HG03439 (cell line): ENCODE results near the gene CCNK.

Experiments
- ATAC-seq: cut with Tn5 transposase; IDR thresholded peaks from one replicate; pipeline ENCODE4 v1.9.1; 2021; ENCODE audit warnings: mild to moderate bottlenecking, moderate library complexity; ENCODE audit not compliant: unreplicated experiment

The CCNK gene

DNA sequence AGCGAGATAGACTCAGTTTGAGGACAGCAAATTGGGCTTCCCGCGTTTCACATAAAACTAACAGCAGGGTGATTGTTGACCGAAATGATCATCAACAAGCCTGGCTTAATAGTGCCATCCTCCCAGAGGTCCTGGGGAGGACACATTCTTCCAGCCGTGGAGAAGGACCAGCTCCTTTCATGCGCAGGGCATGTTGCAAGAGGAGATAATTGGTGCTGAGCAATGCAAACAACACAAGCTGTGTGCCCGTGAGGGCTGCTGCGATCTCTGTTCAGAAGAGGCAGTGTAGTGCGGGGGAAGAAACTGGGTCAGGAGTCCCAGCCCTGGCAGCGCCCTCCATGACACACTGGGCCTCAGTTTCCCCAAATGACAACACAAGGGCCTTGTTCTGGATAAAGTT lies 68.5 kb downstream of the CCNK start:
- ATAC-seq: no peak

DNA sequence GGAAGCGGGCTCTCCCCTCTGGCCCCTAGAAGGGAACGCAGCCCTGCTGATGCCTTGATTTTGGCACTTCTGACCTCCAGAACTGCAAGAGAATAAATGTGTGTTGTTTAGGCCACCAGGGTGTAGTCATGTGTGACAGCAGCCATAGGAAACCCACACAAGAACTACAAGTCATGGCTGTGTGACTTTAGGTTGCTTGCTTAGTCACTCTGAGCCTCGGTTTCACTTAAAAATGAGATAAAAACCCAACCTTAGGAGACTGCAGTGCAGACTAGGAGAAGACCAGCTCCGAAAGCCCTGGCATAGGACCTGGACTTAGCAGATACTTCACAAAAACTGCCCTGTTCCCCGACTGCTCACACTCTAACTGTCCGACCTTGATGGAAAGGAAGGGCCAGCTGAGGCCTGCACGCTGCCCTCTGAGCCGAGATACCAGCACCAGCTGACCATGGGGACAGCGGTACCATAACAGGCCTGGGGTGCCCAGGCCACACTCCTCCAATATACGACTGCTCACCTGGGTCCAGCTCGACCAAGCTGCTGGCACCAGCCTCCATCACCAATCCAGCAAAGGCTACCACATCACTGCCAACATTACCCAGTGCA lies 69.3 kb downstream of the CCNK start:
- no peak for ATAC-seq

- ATAC-seq: no peak
Measured at GRCh38 chr14:99551034-99551922, 70.1 kb downstream of the CCNK start.

DNA sequence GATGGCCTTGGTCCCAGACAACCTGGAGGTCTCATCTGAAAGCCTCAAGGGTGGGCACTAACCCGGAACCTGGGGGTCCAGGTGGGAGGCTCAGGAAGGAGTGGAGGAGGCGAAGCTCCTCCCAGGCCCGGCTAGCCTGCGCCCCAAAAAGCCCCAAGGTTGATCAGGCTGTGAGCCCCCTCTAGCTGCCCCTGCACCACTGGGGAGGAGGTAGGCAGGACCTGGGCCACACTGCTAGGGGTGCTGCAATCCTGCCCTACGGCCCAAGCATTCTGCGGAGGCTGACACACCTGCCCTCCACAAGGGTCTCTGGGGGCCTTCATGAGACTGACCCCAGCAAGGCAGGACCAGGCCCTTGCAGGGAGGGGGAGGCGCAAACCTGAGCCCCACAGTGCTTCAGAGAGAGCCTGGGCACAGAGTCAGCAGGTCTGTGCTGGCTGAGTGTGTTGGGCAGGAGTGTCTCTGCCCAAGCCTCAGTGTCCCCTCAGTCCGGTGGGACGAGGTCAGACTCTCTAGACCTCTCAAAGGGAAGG lies 70.9 kb downstream of the CCNK start:
- ATAC-seq: no peak

- no peak for ATAC-seq
Measured at GRCh38 chr14:99552572-99553216, 71.5 kb downstream of the CCNK start.

- ATAC-seq: no peak
Measured at GRCh38 chr14:99554184-99554583, 73.0 kb downstream of the CCNK start.

DNA sequence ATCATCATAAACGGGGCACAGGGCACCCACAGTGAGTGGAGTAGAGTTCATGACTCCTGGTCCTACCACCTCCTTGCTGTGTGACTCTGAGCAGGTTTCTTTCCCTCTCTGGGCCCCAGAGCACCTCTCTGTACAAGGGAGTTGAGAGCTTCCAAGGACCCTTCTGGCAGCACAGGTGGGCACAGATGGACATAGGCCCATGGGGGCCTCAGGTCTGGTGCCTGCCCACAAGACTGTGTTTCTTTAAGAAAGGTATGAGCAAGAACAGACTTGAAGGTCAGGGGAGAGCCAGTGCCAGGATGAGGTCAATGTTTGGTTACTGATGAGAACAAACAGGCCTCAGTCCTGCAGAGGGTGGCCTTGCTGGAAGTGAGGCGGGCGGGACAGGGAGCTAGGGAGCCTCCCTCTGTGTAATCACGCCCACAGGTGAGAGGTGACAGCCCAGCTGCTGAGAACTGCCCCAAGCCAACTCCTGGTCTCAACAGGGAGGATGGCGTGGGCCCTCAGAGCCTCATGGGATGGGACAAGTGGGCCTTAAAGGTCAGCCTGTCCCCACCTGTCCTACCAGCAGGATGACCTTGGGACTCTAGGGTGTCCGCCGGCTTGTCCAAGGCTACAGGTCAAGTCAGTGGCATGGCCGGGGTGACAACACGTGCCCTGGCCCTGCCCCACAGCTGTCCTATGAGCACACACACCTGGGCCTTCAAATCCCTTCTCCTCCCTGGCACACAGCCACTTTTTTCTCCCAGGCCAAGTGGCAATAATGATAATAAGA lies 73.7 kb downstream of the CCNK start:
- no peak for ATAC-seq

DNA sequence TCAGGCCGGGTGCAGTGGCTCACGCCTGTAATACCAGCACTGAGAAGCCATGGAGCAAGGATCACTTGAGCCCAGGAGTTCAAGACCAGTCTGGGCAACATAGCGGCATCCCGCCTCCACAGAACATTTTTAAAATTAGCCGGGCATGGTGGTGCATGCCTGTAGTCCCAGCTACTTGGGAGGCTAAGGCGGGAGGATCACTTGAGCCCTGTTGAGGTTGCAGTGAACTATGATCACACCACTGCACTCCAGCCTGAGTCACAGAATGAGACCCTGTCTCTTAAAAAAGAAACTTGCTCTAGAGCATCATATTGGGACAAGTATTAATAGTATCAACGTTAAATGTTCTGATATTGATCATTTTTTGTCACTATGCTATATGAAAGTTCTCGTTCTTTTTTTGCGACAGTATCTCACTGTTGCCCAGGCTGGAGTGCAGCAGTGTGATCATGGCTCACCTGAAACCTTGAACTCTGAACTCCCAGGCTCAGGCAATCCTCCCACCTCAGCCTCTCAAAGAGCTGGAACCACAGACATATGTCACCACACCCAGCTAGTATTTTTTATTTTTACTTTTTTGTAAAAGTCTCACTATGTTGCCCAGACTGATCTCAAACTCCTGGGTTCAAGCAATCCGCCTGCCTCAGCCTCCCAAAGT lies 75.1 kb downstream of the CCNK start:
- no peak for ATAC-seq

GRCh38 chr14:99559286-99559990 lies 78.2 kb downstream of the CCNK start:
- no peak for ATAC-seq

DNA sequence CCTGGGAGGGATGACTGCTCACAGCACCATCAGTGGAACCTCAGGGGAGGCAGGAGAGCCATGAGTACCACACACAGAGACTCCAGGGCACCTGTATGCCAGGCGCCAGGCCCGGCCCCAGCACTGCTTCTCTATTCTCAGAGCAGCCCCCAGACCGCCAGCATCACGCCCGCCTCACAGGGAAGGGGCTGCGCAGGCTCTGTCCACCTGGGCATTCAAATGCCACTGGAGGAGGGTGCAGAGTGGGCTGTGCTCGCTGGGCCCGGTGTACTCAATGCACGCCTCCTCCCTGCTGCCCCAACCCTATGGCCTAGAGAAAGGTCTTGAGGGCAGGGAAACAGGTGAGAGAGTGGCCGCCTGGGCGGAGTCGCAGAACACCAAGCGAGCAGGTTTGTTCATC lies 79.2 kb downstream of the CCNK start:
- no peak for ATAC-seq

- ATAC-seq: no peak
Measured at GRCh38 chr14:99560922-99561683, 79.9 kb downstream of the CCNK start.

DNA sequence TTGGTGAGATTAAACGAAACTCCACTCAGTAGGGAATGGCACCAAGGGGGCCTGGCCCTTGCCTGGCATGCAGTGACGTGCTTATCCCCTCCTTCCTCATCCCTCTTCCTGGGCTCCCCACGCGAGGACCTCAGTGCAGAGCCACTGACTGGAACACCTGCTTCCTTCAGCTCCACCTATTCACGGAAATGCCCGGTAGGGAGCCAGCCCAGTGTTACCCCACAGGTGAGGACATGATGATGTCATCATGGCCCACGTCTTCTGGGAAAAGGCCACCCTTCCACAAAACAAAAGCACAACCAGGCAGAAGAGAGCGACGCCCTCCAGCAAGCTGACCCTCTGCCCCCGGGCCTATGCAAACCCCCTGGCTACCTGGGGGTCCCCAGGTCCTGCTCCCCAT lies 80.7 kb downstream of the CCNK start:
- no peak for ATAC-seq
